Sciatic nerve (tissue), 2 donors: ENCODE results near the gene USP40. TPM values are rescaled to one million over a fixed set of nuclear protein-coding genes. Genes with fewer than 3 reads are reported as not detected.

Source experiments
- ATAC-seq: fragments of 200-7000 bp; cut with Tn5 transposase; one replicate; pipeline ENCODE4 v1.9.1; 2020; ENCODE audit warnings: mild to moderate bottlenecking, moderate library complexity
- DNase-seq: peaks from one replicate; pipeline ENCODE4 v3.0.0-alpha.2; 2020; ENCODE audit warnings: low spot score
- intact Hi-C: fragments of 100-400 bp; cut with DNase I; formaldehyde crosslinking; loops from one replicate; pipeline ENCODE4 v1.14.2; 2022
- total RNA-seq: library from RNA; stranded (reverse); fragmentation: NEBNext Ultra II Directional; extraction: Animal tissue kit (Norgen Biotek cat#: 25700); gene quantifications from one replicate; pipeline ENCODE4 v1.2.1, GENCODE V29; 2021
- donor health status: DM: no; HTN: no; CAD: no.
- donor health status: DM: no; HTN: no; CAD: no.

Gene USP40
- total RNA-seq, 1 donor from 2014 or later = 61.0 TPM

- intact Hi-C loops = no loop called here
- no peak for DNase-seq
- ATAC-seq = no peak
Measured at GRCh38 chr2:233563663-233564430, 2.7 kb downstream of the USP40 start.

- no peak for ATAC-seq
- no peak for DNase-seq
- intact Hi-C loops = no loop called here
Measured at GRCh38 chr2:233556881-233557736, 9.5 kb downstream of the USP40 start.

GRCh38 chr2:233553366-233553765, 13.2 kb downstream of the USP40 start:
- intact Hi-C loops = no loop called here
- DNase-seq = no peak
- no peak for ATAC-seq

- intact Hi-C loops = no loop called here
- ATAC-seq = no peak
- DNase-seq = no peak
Measured at GRCh38 chr2:233551491-233551890, 15.1 kb downstream of the USP40 start.

GRCh38 chr2:233546774-233547173, 19.8 kb downstream of the USP40 start:
- DNase-seq = no peak
- ATAC-seq = no peak
- intact Hi-C loops = no loop called here

- DNase-seq (no peak), ATAC-seq (no peak)
- intact Hi-C loops = no loop called here
Measured at GRCh38 chr2:233546101-233546500, 20.5 kb downstream of the USP40 start.

- DNase-seq (no peak), ATAC-seq (no peak)
- intact Hi-C loops = no loop called here
Measured at GRCh38 chr2:233544200-233544610, 22.4 kb downstream of the USP40 start.

GRCh38 chr2:233542507-233542906, 24.1 kb downstream of the USP40 start:
- peak; percentile 62 for ATAC-seq
- DNase-seq = no peak
- intact Hi-C loops = no loop called here

- intact Hi-C loops = no loop called here
- no peak for ATAC-seq
- no peak for DNase-seq
Measured at GRCh38 chr2:233538741-233539140, 27.8 kb downstream of the USP40 start.

GRCh38 chr2:233535271-233535670, 31.3 kb downstream of the USP40 start:
- intact Hi-C loops = no loop called here
- no peak for ATAC-seq

GRCh38 chr2:233532971-233533370, 33.6 kb downstream of the USP40 start:
- intact Hi-C loops = no loop called here

More at GRCh38 chr2:233535271-233535670, 31.3 kb downstream of the USP40 start:
- DNase-seq = no peak

GRCh38 chr2:233531955-233532354, 34.6 kb downstream of the USP40 start:
- ATAC-seq (no peak), DNase-seq (no peak)
- intact Hi-C loops = no loop called here

More at GRCh38 chr2:233532971-233533370, 33.6 kb downstream of the USP40 start:
- ATAC-seq (no peak), DNase-seq (no peak)

- ATAC-seq (no peak), DNase-seq (no peak)
- intact Hi-C loops = no loop called here
Measured at GRCh38 chr2:233530381-233530780, 36.2 kb downstream of the USP40 start.

GRCh38 chr2:233528182-233528581, 38.4 kb downstream of the USP40 start:
- intact Hi-C loops = no loop called here
- DNase-seq (no peak), ATAC-seq (no peak)

GRCh38 chr2:233525791-233526190, 40.8 kb downstream of the USP40 start:
- DNase-seq (no peak), ATAC-seq (no peak)
- intact Hi-C loops = no loop called here

- intact Hi-C loops = no loop called here
- ATAC-seq (no peak), DNase-seq (no peak)
Measured at GRCh38 chr2:233519787-233520611, 46.6 kb downstream of the USP40 start.

GRCh38 chr2:233513953-233514655, 52.5 kb downstream of the USP40 start:
- DNase-seq (no peak), ATAC-seq (no peak)
- intact Hi-C loops = no loop called here

GRCh38 chr2:233503947-233504637, 62.5 kb downstream of the USP40 start:
- DNase-seq (no peak), ATAC-seq (no peak)
- intact Hi-C loops = no loop called here
